ENCODE results near the gene ST3GAL3. TPM values are rescaled to one million over a fixed set of nuclear protein-coding genes. Genes with fewer than 3 reads are reported as not detected.

The ST3GAL3 gene
- 2.2 to 3.4 TPM (median 2.2 TPM) in 5 replicates for total RNA-seq (2022; extraction: Qiagen RNA extraction; ENCODE audit: low read depth)

DNA sequence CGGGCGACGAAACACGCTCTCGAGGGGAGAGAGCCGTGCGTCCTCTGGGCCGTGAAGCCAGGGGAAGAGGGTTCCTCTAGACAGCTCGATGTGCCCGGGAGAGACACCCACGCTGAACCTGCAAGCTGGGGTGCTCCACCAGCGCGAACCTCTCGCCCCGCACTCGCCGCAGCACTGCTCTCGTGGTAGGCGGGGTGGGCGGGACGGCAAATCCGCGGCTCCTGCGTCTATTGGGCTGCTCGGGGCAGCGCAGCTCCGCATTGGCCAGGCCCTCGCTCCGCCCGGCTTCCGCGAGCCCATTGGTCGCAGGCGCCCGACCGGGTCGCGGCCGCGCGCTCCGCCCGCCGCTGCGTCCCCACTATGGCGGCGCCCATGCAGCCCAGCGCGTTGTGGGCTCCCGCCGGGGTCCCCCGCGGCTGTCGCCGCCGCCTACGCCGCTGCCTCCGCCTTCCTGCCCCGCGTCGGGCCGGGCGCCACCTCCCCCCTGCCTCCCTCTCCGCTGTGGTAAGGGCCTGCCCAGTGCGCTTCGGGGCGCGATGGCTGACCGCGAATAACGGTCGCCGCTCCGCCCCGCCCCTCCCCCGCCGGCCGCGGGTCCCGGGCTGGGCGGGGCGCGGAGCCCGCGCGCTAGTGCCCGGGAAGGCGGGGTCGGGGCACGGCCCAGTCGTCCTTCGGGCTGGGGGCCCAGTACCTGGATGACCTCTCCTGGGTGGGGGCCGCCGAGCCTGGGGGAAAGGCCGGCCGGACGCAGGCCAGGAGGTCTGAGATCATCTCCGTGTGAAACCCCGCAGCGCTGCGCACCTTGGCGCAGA is at the start of gene ST3GAL3:
Gene ST3GAL3, plus strand, starts transcription at position 347 of the 812 bp plus-strand sequence. CDS start 28,727 bp downstream, outside the sequence.

DNA sequence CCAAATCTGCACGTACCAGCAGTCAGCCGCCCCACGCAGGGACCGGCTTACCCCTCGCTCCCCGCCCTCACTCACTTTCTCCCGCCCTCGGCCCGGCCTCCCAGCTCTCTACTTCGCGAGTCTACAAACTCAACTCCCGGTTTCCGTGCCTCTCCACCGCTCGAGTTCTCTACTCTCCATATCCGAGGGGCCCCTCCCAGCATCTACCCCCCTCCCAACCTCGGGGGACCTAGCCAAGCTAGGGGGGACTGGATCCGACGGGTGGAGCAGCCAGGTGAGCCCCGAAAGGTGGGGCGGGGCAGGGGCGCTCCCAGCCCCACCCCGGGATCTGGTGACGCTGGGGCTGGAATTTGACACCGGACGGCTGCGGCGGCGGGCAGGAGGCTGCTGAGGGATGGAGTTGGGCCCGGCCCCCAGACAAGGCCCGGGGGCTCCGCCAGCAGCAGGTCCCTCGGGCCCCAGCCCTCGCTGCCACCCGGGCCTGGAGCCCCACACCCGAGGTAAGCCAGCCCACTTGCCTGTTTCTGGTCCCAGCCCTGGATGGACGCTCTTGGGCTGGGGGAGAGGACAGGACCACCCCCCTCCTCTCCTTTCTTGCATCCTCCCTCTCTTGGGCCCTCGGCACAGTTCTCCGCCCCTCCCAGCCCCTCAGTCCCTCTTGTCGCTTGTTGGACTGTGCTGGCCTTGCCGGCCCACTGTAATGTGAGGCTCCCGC is 226.2 kb downstream of the ST3GAL3 start, which contains the start of gene ARTN:
Gene ARTN, plus strand, starts transcription at position 416 of the 715 bp plus-strand sequence. CDS start 1,856 bp downstream, outside the sequence.

DNA sequence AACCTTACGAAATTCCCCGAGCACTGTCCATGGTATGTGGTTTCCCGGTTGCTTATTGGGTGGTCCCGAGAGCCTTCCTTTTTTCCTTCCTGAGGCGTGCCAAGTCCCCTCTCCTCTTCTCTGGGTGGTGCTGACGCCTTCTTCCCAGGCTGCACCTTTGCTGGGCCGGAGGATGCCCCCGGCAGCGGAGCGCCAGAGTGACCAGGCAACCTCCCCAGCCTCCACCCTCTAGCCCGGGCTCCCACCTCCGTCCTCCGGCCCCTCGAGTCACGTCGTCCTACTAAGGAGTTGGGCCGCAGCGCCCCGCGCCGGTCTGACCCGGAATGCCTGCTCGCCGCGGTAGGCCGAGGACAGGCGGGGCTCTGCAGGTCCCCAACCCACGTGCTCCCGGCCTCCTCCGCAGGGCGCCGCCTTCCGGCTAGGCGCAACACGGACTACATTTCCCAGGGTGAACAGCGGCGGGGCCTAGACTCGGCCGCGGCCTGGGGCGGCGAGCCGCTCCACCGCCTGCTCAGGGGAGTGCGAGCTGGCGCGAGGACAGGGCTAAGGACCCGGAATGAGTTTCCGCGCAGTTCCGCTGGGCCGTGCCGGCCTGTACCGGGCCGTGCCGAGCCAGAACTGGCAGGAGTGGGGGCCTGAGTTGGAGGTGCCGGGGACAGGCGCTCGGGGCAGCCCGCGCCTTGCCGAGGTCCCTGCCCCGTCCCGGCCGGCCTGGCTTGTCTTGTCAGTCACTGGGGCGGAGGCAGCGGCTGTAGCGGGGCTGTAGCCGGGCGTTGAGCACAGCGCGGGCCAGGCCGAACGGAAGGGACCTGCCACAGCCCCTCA is 239.1 kb downstream of the ST3GAL3 start, which contains the start of gene IPO13:
Gene IPO13, plus strand, starts transcription at position 715 of the 825 bp plus-strand sequence. CDS start 651 bp downstream, outside the sequence.

DNA sequence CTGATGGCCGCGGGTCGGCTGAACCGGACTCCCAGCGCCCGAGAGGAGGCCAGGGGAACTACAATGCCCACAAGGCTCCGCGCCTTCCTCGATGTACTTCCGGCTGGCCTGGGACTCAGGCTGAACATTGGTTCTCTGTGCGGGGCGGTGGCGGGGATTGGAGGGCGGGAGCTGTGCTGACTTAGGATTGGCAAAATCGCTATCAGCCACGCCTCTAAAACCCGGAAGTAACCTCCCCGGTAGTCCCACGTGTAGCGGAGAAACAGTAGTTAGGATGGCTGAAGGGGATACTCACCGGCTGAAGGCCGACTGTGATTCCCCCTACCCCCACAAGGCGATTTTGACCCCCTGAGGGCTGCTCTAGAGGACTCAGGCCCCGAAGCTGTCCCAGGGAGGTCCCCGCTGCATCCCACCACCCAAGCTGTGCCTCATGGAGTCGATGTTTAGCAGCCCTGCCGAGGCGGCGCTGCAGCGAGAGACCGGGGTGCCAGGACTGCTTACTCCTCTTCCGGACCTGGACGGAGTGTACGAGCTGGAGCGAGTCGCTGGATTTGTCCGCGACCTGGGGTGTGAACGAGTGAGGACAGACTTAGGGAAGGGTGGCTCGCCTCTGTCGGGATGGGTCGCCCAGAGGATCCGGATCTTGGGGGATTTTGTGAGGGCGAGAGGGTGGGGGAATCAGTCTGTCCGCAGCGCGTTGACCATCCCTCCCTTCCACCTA is 262.6 kb downstream of the ST3GAL3 start, which contains the start of gene DPH2:
Gene DPH2, plus strand, starts transcription at position 265 of the 721 bp plus-strand sequence. Its CDS starts 166 bp downstream, at position 431.

GRCh38 chr1:43974443-43975248 is 267.3 kb downstream of the ST3GAL3 start, which contains the start of gene ATP6V0B:
ATP6V0B (plus strand) TSS chr1:43974960; CDS start chr1:43975041, 81 bp downstream.

GRCh38 chr1:43978551-43979260 is 271.4 kb downstream of the ST3GAL3 start, which contains the start of gene B4GALT2:
B4GALT2 (plus strand) TSS chr1:43979210; CDS start chr1:43981161, 1,951 bp downstream.

Other genes with a start within 250 kb of the ST3GAL3 start
- 86.6 to 120 TPM (median 108 TPM) in 5 replicates for gene PTPRF, start 176.7 kb upstream of the ST3GAL3 start, total RNA-seq (2022; extraction: Qiagen RNA extraction; ENCODE audit: low read depth)
- 15.6 to 18.0 TPM (median 17.4 TPM) in 5 replicates for gene KDM4A, start 57.4 kb upstream of the ST3GAL3 start, total RNA-seq (2022; extraction: Qiagen RNA extraction; ENCODE audit: low read depth)
- gene ARTN, start 226.3 kb downstream of the ST3GAL3 start, total RNA-seq (2022; extraction: Qiagen RNA extraction; ENCODE audit: low read depth), result 0.23 to 0.42 TPM (median 0.30 TPM) in 4 of 5 replicates, not detected in the other
- 10.4 to 18.4 TPM (median 15.0 TPM) in 5 replicates for gene IPO13, start 239.4 kb downstream of the ST3GAL3 start, total RNA-seq (2022; extraction: Qiagen RNA extraction; ENCODE audit: low read depth)